GM18502 (cell line): Measurements from ENCODE around the gene TSEN34.
"Not testable (repeated sequence)": the region's sequence is repeated elsewhere in the genome, so short reads cannot be mapped to it uniquely, and the experiment has no call there.

Experiments used
- ATAC-seq: cut with Tn5 transposase; IDR thresholded peaks from one replicate; pipeline ENCODE4 v1.9.1; 2021; ENCODE audit warnings: mild to moderate bottlenecking; ENCODE audit not compliant: unreplicated experiment, poor library complexity

Gene TSEN34

DNA sequence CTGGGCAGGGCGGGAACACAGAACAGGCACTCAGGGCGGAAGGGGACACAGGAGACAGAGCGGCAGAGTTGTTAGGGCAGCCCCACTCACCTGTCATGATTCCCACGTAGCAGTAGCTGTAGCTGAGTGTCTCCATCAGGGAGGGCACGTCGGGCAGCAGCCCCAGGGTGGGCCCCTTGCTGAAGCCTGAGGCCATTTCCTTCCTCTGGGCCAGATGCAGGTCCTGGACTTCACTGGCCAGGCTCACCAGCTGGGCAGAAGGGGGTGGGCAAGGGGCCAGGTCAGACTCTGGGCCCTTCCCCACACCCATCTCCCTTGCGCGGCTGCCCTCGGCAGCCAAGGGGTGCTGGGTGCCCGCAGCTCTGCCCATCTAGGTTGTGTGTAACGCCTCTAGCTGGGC, 7.7 kb upstream of the TSEN34 start:
- ATAC-seq, result no peak

DNA sequence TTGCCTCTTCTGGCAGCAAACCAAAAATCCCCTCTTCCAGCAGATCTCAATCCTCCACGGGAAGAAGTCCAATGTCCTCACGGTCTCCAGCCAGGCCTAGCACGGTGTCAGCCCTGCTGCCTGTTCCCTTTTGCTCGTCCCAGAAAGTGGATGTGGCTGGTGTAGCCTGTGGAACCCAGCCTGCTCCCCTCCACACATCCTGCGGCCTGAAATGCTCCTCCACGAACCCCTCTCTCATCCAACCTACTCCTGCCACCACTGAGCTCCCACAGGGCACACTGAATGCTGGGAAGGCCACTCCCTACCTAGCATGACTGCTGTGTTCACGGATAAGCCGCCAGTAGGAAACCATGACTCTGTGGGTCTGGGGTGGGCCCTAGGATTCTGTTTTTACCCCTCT, 4.8 kb upstream of the TSEN34 start:
- no peak for ATAC-seq

DNA sequence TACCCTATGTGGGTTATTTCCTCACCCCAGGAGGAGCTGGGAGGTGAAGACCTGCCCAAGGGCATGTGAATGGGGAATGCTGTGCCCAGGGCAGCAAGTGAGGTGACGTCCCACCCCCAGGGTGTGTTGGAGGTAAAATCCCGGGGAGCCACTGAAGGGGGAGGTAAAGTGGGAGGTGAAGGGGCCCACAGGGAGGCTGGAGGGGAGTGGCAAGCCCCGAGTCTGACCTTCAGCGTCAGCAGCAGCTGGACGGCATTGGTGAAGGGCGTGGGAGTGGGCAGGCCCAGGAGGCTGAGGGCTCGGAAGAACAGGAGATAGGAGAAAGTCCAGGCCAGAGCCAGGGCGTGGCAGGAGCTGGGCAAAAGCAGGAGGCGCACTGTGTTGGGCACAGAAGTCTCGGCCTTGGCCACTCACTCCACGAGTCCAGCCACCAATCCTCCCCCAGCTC, 4.2 kb upstream of the TSEN34 start:
- no peak for ATAC-seq

DNA sequence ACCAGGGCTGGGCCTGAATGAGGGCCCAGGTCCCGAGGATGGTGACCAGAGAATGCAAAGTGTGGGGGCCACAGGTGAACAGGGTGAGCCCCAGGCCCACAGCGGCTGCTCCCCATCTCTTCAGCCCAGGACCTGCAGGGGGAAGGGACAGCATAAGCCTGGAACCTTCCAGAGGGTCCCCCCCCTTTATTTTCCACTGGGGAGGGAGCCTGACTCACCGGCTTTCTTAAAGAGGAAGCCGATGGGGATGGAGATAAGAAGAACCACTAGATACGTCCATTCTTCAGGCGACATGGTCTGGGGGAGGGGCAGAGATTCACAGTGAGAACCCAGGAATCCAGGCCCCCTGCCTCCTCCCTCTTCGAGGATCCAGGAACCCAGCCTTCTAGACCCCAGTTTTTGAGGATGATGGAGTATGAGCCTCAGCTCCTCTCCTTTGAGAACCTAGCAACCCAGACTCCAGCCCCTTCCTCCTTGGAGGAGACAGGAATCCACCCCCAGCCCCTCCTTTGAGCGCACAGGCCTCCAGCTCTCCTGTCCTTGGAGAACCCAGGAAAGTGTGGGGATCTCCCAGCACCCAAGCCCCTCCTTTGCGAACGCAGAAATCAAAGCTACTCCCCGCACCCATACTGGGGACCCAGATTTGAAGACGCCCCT, 2.8 kb upstream of the TSEN34 start:
- no peak for ATAC-seq

DNA sequence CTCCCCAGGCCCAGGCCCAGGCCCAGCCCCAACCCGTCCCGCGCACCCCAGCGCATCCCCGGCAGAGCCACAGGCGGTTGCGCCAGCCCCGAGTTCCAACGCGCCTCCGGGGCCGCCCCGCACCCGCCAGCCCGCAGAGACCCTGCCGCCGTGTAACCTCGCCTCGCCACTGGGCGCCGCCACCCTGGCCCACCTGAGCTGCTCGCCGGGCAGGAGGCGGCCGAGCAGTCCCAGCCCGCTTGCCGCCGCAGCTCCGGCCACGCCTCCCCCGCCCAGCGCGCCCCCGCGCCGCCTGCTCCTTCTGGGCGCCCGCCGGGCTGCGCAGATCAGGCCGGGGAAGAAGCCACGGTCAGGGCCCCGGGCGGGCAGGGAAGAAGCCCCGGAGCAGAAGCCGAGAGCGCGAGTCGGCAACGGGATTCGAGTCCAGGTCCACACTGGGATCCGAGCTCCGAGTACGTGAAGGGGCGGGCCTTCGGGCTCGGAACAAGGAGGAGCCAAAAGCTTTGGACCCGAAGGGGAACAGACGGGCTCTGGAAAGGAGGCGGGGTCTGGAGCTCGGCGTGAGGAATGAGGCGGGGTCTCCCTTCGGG, 1.9 kb upstream of the TSEN34 start, which contains the start of gene MBOAT7:
Gene MBOAT7 (minus strand): TSS at position 436 of the 590 bp plus-strand sequence. CDS start 1,072 bp downstream, outside the sequence.
- peak; percentile 19 for ATAC-seq

DNA sequence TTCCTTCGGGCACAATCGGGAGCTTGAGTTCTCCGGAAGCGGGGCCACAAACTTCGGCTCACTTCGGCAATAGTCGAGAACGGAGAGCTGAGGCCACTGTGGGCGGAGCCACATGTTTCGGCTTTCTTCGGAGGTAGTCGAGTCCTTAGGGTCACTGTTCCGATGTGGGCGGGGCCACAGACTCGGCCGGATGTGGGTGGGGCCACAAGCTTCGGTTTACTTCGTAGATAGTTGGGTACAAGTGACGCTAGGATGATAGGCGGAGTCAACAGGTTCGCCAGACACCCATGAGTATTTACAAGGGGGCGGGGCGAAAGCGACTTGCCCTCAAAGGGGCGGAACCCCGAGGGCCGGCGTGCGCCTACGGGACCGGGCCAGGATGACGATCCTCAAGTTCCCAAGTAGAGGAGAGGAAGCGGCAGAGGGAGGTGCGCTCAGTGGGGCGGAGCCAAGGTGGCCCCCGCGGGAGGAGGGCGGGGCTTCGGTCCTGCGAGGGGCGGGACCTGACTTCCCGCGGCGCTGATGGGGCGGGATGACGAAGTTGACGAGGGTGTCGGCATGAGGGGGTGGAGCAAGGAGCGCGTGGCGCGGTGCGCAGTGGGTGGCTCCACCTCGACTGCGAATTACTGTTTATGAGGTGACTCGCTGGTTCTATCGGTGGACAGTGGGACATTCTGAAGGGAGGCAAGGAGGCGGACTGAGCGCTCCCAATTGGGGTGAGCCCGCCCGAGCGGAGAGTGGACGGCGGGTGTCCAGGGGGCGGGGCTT, 1.2 kb upstream of the TSEN34 start:
- peak; percentile 55 for ATAC-seq

DNA sequence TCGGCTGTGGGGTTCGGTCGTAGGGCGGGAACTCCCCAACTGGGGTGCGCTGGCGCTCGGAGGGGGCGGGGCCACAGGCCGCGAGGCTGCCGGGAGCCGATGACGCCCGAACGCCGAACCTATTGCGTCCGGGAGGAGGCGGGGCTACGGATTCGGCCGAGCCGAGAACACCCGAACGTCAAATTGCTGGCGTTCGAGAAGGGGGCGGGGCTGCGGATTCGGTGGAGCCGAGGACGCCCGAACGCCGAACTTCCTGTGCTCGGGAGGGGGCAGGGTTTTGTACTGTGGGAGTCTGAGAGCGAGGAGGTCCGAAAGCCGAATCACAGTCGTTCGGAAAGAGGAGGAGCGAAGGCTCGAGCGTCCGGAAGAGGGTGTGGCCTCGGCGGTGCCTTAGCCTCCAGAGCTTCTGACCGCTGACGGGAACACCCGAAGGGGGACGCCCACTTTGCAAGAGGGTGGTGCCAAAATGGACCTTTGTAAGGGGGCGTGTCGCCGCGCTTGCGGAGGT, 551 bp upstream of the TSEN34 start:
- peak; percentile 47 for ATAC-seq

DNA sequence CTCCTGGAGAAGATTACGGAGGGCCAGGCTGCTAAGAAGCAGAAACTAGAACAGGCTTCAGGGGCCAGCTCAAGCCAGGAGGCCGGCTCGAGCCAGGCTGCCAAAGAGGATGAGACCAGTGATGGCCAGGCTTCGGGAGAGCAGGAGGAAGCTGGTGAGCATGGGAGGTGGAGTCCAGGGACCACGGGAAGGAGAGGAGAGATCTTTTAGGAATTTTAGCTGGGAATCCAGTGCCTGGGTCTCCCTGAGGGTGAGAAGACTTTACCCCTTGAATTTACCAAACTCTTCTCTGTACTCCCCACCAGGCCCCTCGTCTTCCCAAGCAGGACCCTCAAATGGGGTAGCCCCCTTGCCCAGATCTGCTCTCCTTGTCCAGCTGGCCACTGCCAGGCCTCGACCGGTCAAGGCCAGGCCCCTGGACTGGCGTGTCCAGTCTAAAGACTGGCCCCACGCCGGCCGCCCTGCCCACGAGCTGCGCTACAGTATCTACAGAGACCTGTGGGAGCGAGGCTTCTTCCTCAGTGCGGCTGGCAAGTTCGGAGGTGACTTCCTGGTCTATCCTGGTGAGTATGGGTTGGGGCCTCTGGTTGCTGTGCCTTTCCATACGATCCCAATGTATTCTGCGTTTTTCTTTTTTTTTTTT, 824 bp downstream of the TSEN34 start:
- no peak for ATAC-seq

DNA sequence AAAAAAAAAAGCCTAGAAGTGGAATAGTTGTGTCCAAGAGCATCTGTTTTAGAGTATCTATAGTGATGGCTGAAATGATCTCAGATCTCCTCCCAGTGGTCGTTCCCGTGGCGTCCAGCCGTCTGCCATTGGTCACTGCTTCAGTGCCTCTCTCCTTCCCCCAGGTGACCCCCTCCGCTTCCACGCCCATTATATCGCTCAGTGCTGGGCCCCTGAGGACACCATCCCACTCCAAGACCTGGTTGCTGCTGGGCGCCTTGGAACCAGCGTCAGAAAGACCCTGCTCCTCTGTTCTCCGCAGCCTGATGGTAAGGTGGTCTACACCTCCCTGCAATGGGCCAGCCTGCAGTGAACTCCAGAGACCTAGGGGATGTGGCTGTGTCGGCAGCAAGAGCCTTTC, 1.9 kb downstream of the TSEN34 start:
- no peak for ATAC-seq

DNA sequence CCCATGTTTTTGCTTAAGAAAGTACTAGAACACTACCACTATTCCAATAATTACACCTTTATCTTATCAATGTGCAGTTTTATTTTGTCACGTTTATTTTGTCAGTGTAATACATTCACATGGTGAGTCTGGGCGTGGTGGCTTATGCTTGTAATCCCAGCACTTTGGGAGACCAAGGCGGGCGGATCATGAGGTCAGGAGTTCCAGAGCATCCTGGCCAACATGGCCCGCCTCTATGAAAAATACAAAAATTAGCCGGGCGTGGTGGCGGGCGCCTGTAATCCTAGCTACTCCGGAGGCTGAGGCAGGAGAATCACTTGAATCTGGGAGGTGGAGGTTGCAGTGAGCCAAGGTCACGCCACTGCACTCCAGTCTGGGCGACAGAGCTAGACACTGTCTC, 3.4 kb downstream of the TSEN34 start:
- not testable (repeated sequence) for ATAC-seq

DNA sequence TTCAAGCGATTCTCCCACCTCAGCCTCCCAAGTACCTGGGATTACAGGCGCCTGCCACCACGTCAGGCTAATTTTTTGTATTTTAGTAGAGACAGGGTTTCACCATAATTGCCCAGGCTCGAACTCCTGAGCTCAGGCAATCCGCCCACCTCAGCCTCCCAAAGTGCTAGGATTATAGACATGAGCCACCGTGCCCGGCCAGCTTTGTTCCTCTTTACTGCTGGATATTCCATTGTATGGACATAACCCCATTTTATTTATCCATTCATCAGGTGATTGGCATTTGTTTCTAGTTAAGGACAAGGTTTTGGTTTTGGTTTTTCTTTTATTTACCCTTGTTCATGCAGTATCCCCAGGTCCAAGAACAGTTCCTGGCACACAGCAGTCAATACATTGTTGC, 5.4 kb downstream of the TSEN34 start:
- no peak for ATAC-seq

DNA sequence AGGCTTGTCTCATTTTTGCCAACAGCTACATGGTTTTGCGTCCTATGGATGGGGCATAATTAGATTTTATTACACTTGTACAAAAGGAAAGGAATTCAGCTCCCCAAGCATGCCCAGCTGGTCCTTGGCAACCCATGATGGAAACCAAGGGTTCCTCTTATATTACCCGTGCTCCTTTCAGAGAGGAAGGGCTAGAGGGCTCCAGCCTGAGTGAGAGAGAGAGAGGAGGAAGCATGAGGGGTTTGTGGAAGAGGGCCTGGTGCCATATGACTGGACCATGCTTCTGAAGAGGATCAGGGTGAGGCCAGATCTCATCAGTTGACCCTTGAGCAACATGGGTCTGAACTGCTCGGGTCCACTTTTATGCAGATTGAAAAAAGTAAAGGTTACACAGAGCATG, 6.0 kb downstream of the TSEN34 start:
- ATAC-seq, result no peak

DNA sequence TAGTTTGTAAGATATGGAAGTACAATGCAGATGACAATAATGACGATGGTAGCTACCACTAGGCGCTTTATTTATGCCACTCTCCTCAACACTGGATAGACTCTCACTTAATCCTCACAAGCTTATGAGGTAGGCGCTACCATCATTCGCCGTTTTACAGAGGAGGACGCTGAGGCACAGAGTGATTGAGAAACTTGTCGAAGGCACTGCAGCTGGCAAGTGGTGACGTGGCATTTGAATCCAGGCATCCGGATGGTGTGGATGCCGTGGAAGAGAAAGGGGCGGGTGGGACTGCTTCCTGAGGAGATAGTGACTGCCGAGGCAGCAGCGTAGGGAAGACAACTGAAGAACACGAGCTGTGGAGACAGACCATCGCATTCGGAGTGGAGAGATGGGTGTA, 8.3 kb downstream of the TSEN34 start:
- no peak for ATAC-seq

DNA sequence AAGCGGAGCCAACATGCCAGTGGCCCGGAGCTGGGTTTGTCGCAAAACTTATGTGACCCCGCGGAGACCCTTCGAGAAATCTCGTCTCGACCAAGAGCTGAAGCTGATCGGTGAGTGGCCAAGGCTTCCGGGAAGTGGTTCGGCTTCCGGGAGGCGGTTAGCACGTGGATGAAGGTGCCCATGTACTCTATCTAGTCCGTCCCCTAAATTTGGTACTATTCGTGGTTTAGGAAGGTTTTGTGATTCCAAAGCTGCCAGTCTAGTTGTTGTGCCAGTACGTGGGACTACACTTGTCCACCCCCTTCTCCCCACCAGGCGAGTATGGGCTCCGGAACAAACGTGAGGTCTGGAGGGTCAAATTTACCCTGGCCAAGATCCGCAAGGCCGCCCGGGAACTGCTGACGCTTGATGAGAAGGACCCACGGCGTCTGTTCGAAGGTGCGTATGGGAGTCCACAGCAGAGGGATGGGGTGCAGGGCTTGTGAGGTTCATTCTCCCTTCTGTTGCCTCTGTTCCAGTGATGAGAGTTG, 10.1 kb downstream of the TSEN34 start:
- no peak for ATAC-seq

DNA sequence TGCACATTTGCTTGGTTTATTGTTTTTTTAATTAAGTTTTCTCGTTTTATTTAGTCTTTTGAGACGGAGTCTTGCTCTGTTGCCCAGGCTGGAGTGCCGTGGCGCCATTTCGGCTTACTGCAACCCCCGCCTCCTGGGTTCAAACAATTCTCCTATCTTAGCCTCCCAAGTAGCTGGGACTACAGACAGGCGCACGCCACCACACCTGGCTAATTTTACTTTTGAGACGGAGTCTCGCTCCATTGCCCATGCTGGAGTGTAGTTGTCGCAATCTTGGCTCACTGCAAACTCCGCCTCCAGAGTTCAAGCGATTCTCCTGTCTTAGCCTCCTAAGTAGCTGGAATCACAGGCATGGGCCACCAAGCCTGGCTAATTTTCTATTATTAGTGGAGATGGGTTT, 10.9 kb downstream of the TSEN34 start:
- no peak for ATAC-seq

DNA sequence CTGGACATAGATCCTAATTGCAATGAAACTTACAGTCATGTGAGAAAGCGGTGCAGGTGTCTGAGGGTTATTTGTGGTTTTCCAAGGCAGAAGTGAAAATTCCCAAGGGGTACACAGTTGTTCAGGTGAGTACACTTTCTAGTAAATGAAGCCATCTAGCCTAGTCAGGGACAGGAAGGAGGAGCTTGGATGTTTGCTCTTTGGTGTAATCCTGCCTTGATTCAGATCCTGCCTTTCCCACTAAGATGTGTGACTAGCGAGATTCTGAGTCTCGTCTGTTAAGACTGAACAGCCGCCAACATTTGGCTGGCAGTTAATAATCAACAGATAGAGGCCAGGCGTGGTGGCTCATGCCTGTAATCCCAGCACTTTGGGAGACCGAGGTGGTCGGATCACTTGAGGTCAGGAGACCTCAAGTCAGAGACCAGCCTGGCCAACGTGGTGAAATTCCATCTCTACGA, 12.1 kb downstream of the TSEN34 start:
- ATAC-seq, result no peak

DNA sequence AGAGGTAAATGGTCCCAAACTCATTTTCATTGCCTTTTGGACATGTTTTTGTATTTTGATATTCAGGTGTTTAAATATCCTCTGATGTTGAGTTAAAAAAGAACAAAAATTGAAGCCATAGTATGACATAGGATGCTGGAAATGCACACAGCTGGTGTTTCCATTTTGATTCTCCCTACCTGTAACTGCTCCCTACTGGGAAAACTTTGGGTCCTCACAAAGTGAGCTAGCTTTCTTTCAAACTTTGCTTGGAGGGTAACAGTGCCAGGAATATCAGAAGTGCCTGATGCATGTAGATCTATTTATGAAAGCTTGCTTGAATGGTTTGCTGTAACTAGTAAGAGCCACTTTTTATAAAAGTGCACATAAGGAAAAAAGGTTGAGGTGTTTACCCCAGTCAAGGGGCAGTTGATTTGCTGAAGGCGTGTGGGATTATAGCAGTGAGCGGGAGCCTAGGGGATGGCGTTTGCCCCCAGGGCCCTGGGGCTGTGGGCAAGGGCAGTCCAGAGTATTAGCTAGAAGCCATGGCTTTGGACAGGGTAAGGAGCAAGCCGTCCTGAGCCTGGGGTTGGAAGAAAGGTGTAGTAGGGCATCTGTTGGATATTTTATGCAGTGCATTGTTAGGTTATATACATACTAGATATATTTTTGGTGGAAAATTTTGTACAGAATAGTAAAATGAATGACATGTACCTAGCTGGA, 13.8 kb downstream of the TSEN34 start:
- ATAC-seq, result no peak

DNA sequence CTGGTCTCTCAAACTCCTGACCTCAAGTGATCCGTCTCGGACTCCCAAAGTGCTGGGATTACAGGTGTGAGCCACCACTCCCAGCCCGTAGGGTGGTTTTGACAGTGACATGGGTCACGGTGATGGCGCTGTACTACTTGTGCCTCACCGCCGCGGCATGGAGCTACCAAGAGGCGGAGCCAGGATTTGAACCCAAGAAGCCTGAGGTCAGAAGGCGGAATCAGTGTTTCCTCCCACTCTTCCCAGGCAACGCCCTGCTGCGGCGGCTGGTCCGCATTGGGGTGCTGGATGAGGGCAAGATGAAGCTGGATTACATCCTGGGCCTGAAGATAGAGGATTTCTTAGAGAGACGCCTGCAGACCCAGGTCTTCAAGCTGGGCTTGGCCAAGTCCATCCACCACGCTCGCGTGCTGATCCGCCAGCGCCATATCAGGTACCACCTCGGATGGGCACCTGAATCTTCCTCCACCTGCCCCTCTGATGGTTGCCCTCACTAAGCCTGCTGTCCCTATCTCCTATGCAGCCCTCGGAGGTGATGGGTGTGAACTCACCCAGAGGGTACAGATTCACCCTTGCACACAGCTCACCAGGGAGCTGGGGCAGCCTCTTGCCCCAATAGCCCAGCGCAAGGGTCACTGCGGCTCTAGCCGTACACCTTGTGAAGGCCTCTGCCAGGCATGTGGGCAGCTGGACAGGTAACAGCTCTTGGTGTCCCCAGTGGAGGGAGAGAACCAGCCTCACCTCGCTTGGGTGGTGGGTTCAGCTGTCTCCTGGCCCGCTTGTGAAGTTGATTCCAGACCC, 15.1 kb downstream of the TSEN34 start:
- ATAC-seq, result no peak

DNA sequence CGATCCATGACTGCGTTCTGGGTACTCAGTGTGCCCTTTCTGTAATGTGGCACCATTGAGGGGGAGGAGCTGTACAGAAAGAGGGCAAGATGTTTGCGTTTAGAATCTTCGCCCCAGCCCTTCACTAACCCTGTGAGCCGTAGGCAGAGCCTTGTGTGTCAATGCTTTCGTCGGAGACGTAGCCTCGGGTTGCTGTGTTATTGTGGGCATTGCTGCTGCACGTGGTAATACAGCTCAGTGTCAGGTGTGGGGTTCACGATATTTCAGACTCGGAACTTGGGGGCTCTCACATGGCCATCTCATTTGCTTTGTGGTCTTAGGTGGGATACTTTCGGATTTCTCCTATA, 15.7 kb downstream of the TSEN34 start:
- ATAC-seq, result no peak
